GM21528 (cell line): ENCODE results near the gene DEFB119.
"Not testable (repeated sequence)": the region's sequence is repeated elsewhere in the genome, so short reads cannot be mapped to it uniquely, and the experiment has no call there.

Source experiments
- ATAC-seq: cut with Tn5 transposase; IDR thresholded peaks from one replicate; pipeline ENCODE4 v1.9.1; 2021; ENCODE audit warnings: mild to moderate bottlenecking, moderate library complexity; ENCODE audit not compliant: unreplicated experiment, low FRiP score

DEFB119 gene

GRCh38 chr20:31390490-31390889 lies at the start of gene DEFB119:
Gene DEFB119, minus strand, starts transcription at chr20:31390590. Its CDS starts 107 bp downstream, at chr20:31390483.
- no peak for ATAC-seq

- no peak for ATAC-seq
Measured at GRCh38 chr20:31430568-31431115, 40.3 kb upstream of the DEFB119 start.

GRCh38 chr20:31427576-31427975 lies 37.2 kb upstream of the DEFB119 start:
- not testable (repeated sequence) for ATAC-seq

GRCh38 chr20:31426891-31427551 lies 36.6 kb upstream of the DEFB119 start:
- not testable (repeated sequence) for ATAC-seq

GRCh38 chr20:31425797-31426196 lies 35.4 kb upstream of the DEFB119 start:
- ATAC-seq, result no peak

- ATAC-seq, result no peak
Measured at GRCh38 chr20:31418307-31418706, 27.9 kb upstream of the DEFB119 start.

GRCh38 chr20:31415653-31416052 lies 25.3 kb upstream of the DEFB119 start:
- no peak for ATAC-seq

- ATAC-seq, result no peak
Measured at GRCh38 chr20:31414381-31414780, 24.0 kb upstream of the DEFB119 start.

- no peak for ATAC-seq
Measured at GRCh38 chr20:31410011-31410410, 19.6 kb upstream of the DEFB119 start.

- no peak for ATAC-seq
Measured at GRCh38 chr20:31406115-31406514, 15.7 kb upstream of the DEFB119 start, which contains the start of gene DEFB121. Gene DEFB121, minus strand, starts transcription at chr20:31406215. Its CDS starts 63 bp downstream, at chr20:31406152.

GRCh38 chr20:31403886-31404285 lies 13.5 kb upstream of the DEFB119 start:
- no peak for ATAC-seq

- no peak for ATAC-seq
Measured at GRCh38 chr20:31394900-31395299, 4.5 kb upstream of the DEFB119 start.

GRCh38 chr20:31392836-31393235 lies 2.4 kb upstream of the DEFB119 start:
- no peak for ATAC-seq

GRCh38 chr20:31374346-31374745 lies 16.0 kb downstream of the DEFB119 start:
- ATAC-seq, result no peak

GRCh38 chr20:31368301-31368700 lies 22.1 kb downstream of the DEFB119 start, which contains the start of gene DEFB118:
Gene DEFB118, plus strand, starts transcription at chr20:31368601. Its CDS starts 50 bp downstream, at chr20:31368651.
- ATAC-seq, result no peak

GRCh38 chr20:31364272-31364671 lies 26.1 kb downstream of the DEFB119 start:
- ATAC-seq, result not testable (repeated sequence)

- ATAC-seq, result no peak
Measured at GRCh38 chr20:31363295-31363694, 27.1 kb downstream of the DEFB119 start.

- ATAC-seq, result no peak
Measured at GRCh38 chr20:31355981-31356380, 34.4 kb downstream of the DEFB119 start.

- no peak for ATAC-seq
Measured at GRCh38 chr20:31341470-31341869, 48.9 kb downstream of the DEFB119 start.

GRCh38 chr20:31330893-31331292 lies 59.5 kb downstream of the DEFB119 start:
- ATAC-seq, result no peak
